A549 (cell line): ENCODE data around the gene TMEM213. TPM values are rescaled to one million over a fixed set of nuclear protein-coding genes. Genes with fewer than 3 reads are reported as not detected.

ENCODE experiments used
- ATAC-seq, 2 experiments: fragments of 200-7000 bp in 1 of 2; fragments of >200 bp in 1 of 2; cut with Nextera tagmentation in 1 of 2; cut with Tn5 transposase in 1 of 2; 3 replicates each; pipeline versions ENCODE4 v1.8.0 to v1.9.1; 2018 to 2020; ENCODE audit warnings: mild to moderate bottlenecking in 1 of 2, moderate library complexity in 1 of 2
- CTCF ChIA-PET: fragments of 300-600 bp; sonication (Branson Sonifier 250); formaldehyde crosslinking; extraction: SDS; loops from one replicate; lab custom pipeline; 2021; ENCODE audit warnings: antibody characterized with exemption, inconsistent platforms; lab: Yijun Ruan, JAX
- POLR2A ChIA-PET: fragments of 350-600 bp; formaldehyde crosslinking; extraction: SDS; loops from one replicate; lab custom pipeline; 2021; ENCODE audit warnings: antibody characterized with exemption, inconsistent platforms; lab: Yijun Ruan, JAX
- DNase-seq, 2 experiments: peaks; one replicate each; pipeline versions ENCODE4 v3.0.0 to v3.0.0-alpha.2; 2011 to 2016; ENCODE audit warnings: low read depth in 1 of 2, low spot score in 1 of 2
- FAIRE-seq: peaks from 2 replicates; lab custom pipeline; 2011; peaks lifted over from hg19 to GRCh38; lab: Jason Lieb, UNC
- H3K27ac ChIP-seq, 2 experiments: fragments of >200 bp; sonication (Bioruptor Twin); formaldehyde crosslinking; 3 replicates each; pipeline ENCODE4 v1.5.1; 2016 to 2017
- H3K4me1 ChIP-seq: fragments of >200 bp; sonication (Bioruptor Twin); formaldehyde crosslinking; 3 replicates; pipeline ENCODE4 v1.6.1; 2016
- H3K4me2 ChIP-seq: fragments of >200 bp; sonication (Bioruptor Twin); formaldehyde crosslinking; 3 replicates; pipeline ENCODE4 v1.6.1; 2016
- H3K4me3 ChIP-seq: fragments of >200 bp; sonication (Bioruptor Twin); formaldehyde crosslinking; 3 replicates; pipeline ENCODE4 v1.5.1; 2016
- H3K9me3 ChIP-seq: fragments of >200 bp; sonication (Bioruptor Twin); formaldehyde crosslinking; 3 replicates; pipeline ENCODE4 v1.6.1; 2016
- BHLHE40 ChIP-seq: IDR thresholded peaks from 2 replicates; pipeline ENCODE4 v1.6.1; 2012; ENCODE audit warnings: low read depth, low read length, inconsistent platforms
- CBX8 ChIP-seq: fragments of 200-600 bp; sonication (generic); IDR thresholded peaks from 2 replicates; pipeline ENCODE4 v1.6.1; 2016
- CEBPB ChIP-seq, 2 experiments: fragments of >200 bp in 1 of 2; sonication (Bioruptor Twin) in 1 of 2; formaldehyde crosslinking in 1 of 2; IDR thresholded peaks; 2 replicates each; pipeline ENCODE4 v1.6.1; 2012 to 2016
- CHD2 ChIP-seq: fragments of 150-350 bp; IDR thresholded peaks from 2 replicates; pipeline ENCODE4 v1.6.1; 2014; ENCODE audit warnings: low read length; ENCODE audit not compliant: partially characterized antibody
- CTCF ChIP-seq: fragments of >200 bp; sonication (Bioruptor Twin); formaldehyde crosslinking; IDR thresholded peaks from 3 replicates; pipeline ENCODE4 v1.5.1; 2016
- ELK1 ChIP-seq: fragments of 150-350 bp; IDR thresholded peaks from 2 replicates; pipeline ENCODE4 v1.6.1; 2014; ENCODE audit warnings: low read depth, mild to moderate bottlenecking, low read length
- ESRRA ChIP-seq: fragments of 150-350 bp; IDR thresholded peaks from 2 replicates; pipeline ENCODE4 v1.6.1; 2014; ENCODE audit warnings: mild to moderate bottlenecking, low read length, borderline replicate concordance
- GATA3 ChIP-seq: IDR thresholded peaks from 2 replicates; pipeline ENCODE4 v1.6.1; 2012; ENCODE audit warnings: borderline replicate concordance
- HDAC2 ChIP-seq: fragments of 200-600 bp; sonication (generic); IDR thresholded peaks from 2 replicates; pipeline ENCODE4 v1.6.1; 2016
- HES2 ChIP-seq: fragments of >200 bp; sonication (Bioruptor Twin); formaldehyde crosslinking; IDR thresholded peaks from 2 replicates; pipeline ENCODE4 v1.6.1; 2016
- HEYL ChIP-seq: fragments of 250-450 bp; sonication (Bioruptor Pico); IDR thresholded peaks from 2 replicates; pipeline ENCODE4 v1.8.0; 2021; ENCODE audit warnings: mild to moderate bottlenecking, moderate library complexity
- MAFK ChIP-seq: fragments of 450-650 bp; IDR thresholded peaks from 2 replicates; pipeline ENCODE4 v1.6.1; 2014; ENCODE audit not compliant: partially characterized antibody
- MAZ ChIP-seq: fragments of 150-350 bp; IDR thresholded peaks from 2 replicates; pipeline ENCODE4 v1.6.1; 2014; ENCODE audit warnings: antibody characterized with exemption, low read depth, low read length, borderline replicate concordance
- NR3C1 ChIP-seq: fragments of >200 bp; sonication (Bioruptor Twin); formaldehyde crosslinking; IDR thresholded peaks from 3 replicates; pipeline ENCODE4 v1.6.1; 2017
- PHF8 ChIP-seq: fragments of 200-600 bp; sonication (generic); IDR thresholded peaks from 2 replicates; pipeline ENCODE4 v1.6.1; 2016; ENCODE audit warnings: low read depth, mild to moderate bottlenecking, antibody characterized with exemption, moderate library complexity, borderline replicate concordance
- POLR2AphosphoS2 ChIP-seq: conservative IDR thresholded peaks from 2 replicates; pipeline ENCODE4 v1.6.1; 2012; ENCODE audit warnings: low read length, improper control_type of control experiment, inconsistent platforms
- RAD21 ChIP-seq, 2 experiments: fragments of >200 bp in 1 of 2; sonication (Bioruptor Twin) in 1 of 2; formaldehyde crosslinking in 1 of 2; IDR thresholded peaks in 1 of 2; conservative IDR thresholded peaks in 1 of 2; 2 replicates in 1 of 2; 3 replicates in 1 of 2; pipeline ENCODE4 v1.6.1; 2012 to 2018; ENCODE audit warnings: inconsistent platforms in 1 of 2
- RARB ChIP-seq: fragments of 250-450 bp; sonication (Bioruptor Pico); IDR thresholded peaks from 2 replicates; pipeline ENCODE4 v1.8.0; 2021; ENCODE audit warnings: mild to moderate bottlenecking, moderate library complexity
- RNF2 ChIP-seq: fragments of 200-600 bp; sonication (generic); IDR thresholded peaks from 2 replicates; pipeline ENCODE4 v1.6.1; 2016; ENCODE audit warnings: low read depth, mild to moderate bottlenecking, antibody characterized with exemption, moderate library complexity, borderline replicate concordance
- TFCP2L1 ChIP-seq: fragments of 250-450 bp; sonication (Bioruptor Pico); IDR thresholded peaks from 2 replicates; pipeline ENCODE4 v1.5.0; 2021; ENCODE audit warnings: mild to moderate bottlenecking
- TP53 ChIP-seq: fragments of 250-450 bp; sonication (Bioruptor Pico); IDR thresholded peaks from 2 replicates; pipeline ENCODE4 v1.5.0; 2021; ENCODE audit warnings: mild to moderate bottlenecking, moderate library complexity
- ZNF302 ChIP-seq: fragments of 250-450 bp; sonication (Bioruptor Pico); IDR thresholded peaks from 2 replicates; pipeline ENCODE4 v1.9.0; 2021; ENCODE audit warnings: inconsistent platforms, mild to moderate bottlenecking, moderate library complexity
- WGBS: methylation state at CpG from one replicate; pipeline ENCODE4 v1.1.6; 2017; ENCODE audit errors: missing lambda C conversion rate; 5-methylcytosine and 5-hydroxymethylcytosine counted together
- polyA plus RNA-seq, 4 experiments: library from polyadenylated mRNA; depleted of rRNA in 3 of 4; stranded (reverse); fragments of >200 nt; fragmentation: RNase III in 1 of 4; extraction: RNeasy Plus Mini Kit Qiagen cat#74134 plus additional on column Dnase treatment in 1 of 4; gene quantifications; 2 replicates in 3 of 4; 3 replicates in 1 of 4; pipeline ENCODE4 v1.2.3, GENCODE V29; 2011 to 2017
- TF ChIP-seq, protein P1 (sequence below): fragments of 250-450 bp; sonication (Bioruptor Pico); IDR thresholded peaks from 2 replicates; pipeline ENCODE4 v1.5.0; 2021; ENCODE audit warnings: mild to moderate bottlenecking, moderate library complexity, borderline replicate concordance
- TF ChIP-seq, protein P2 (sequence below): fragments of >200 bp; sonication (Bioruptor Twin); formaldehyde crosslinking; IDR thresholded peaks from 3 replicates; pipeline ENCODE4 v1.6.1; 2016

Gene TMEM213
- polyA plus RNA-seq, 2 of the 4 experiments (the other 2 are of a cell fraction): not detected

- no peak for TF ChIP-seq ELK1
- TF ChIP-seq, all 56 proteins: peak for 0
These were observed 29.6 kb upstream of the TMEM213 start (continued) for GRCh38 chr7:138768241-138768640.

GRCh38 chr7:138770904-138771303 lies 26.9 kb upstream of the TMEM213 start:
- 52% methylated on average over 8 of the region's 8 CpGs for WGBS

DNA sequence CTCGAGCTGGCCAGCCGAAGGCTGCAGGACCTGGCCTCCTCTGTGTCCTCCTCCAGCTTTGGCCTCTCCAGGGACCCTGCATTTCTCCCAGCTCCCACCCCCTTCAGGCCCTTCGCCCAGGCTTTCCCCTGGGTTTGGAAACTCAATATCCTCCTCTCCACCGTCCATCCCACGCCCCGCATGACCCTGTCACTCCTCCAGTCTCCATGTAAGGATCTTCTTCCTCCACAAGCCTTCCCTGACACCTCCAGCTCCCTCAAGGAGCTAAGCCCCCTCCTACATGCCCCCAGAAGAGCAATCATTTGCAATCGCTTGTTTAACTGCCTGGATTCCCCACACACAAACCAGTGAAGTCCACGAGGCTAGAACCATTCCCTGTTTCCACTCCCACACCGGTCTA lies 24.6 kb upstream of the TMEM213 start:
- H3K9me3 ChIP-seq: no peaks in the 10 kb centered on the region
- H3K4me2 ChIP-seq: no peak overlapping the region
- no peak for DNase-seq
- ATAC-seq: no peak
- no peak overlapping the region for H3K4me3 ChIP-seq
- WGBS: 65% methylated on average over 9 of the region's 9 CpGs
- CTCF ChIA-PET: interaction anchor here (0.9 to 1.3 kb wide), 2 partner anchors 12 to 34 kb away, joined by 3 read pairs; no protein-coding TSS in a partner anchor
- POLR2A ChIA-PET: no interaction called here
- H3K27ac ChIP-seq: no peak overlapping the region
- no peak for FAIRE-seq
- H3K4me1 ChIP-seq: no peaks in the 10 kb centered on the region
- TF ChIP-seq HES2 (no peak), CEBPB (IDR thresholded peaks at IDR 0.05) (no peak), TFCP2L1 (CRISPR knock-in tag) (no peak), HDAC2 (no peak), MAZ (no peak), POLR2AphosphoS2 (no peak), GATA3 (no peak), CHD2 (no peak)
- TF ChIP-seq, protein P1, sequence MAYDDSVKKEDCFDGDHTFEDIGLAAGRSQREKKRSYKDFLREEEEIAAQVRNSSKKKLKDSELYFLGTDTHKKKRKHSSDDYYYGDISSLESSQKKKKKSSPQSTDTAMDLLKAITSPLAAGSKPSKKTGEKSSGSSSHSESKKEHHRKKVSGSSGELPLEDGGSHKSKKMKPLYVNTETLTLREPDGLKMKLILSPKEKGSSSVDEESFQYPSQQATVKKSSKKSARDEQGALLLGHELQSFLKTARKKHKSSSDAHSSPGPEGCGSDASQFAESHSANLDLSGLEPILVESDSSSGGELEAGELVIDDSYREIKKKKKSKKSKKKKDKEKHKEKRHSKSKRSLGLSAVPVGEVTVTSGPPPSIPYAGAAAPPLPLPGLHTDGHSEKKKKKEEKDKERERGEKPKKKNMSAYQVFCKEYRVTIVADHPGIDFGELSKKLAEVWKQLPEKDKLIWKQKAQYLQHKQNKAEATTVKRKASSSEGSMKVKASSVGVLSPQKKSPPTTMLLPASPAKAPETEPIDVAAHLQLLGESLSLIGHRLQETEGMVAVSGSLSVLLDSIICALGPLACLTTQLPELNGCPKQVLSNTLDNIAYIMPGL (CRISPR knock-in tag): no peak
- TF ChIP-seq, protein P2, sequence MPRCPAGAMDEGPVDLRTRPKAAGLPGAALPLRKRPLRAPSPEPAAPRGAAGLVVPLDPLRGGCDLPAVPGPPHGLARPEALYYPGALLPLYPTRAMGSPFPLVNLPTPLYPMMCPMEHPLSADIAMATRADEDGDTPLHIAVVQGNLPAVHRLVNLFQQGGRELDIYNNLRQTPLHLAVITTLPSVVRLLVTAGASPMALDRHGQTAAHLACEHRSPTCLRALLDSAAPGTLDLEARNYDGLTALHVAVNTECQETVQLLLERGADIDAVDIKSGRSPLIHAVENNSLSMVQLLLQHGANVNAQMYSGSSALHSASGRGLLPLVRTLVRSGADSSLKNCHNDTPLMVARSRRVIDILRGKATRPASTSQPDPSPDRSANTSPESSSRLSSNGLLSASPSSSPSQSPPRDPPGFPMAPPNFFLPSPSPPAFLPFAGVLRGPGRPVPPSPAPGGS: no peak

More at GRCh38 chr7:138770904-138771303, 26.9 kb upstream of the TMEM213 start:
- TF ChIP-seq PHF8: no peak
- TF ChIP-seq RAD21 (conservative IDR thresholded peaks at IDR 0.05 in 1 of 2, IDR thresholded peaks at IDR 0.05 in 1 of 2): no peak
- no peak for TF ChIP-seq TP53 (CRISPR knock-in tag)
- no peak for TF ChIP-seq CTCF
- no peak for TF ChIP-seq BHLHE40
- no peak for TF ChIP-seq RNF2
- TF ChIP-seq, protein P2: no peak
- TF ChIP-seq ZNF302: no peak
- no peak for TF ChIP-seq CBX8
- TF ChIP-seq HES2: no peak
- TF ChIP-seq MAFK: no peak
- TF ChIP-seq RARB (CRISPR knock-in tag): no peak
- no peak for TF ChIP-seq NR3C1
- TF ChIP-seq, protein P1 (CRISPR knock-in tag): no peak
- no peak for TF ChIP-seq ESRRA
- TF ChIP-seq GATA3: no peak
- no peak for TF ChIP-seq HEYL
- no peaks in the 10 kb centered on the region for H3K9me3 ChIP-seq
- ChIA-PET CTCF (interaction anchor here (0.9 kb wide), 1 partner anchor 116 kb away, joined by 4 read pairs; no protein-coding TSS in a partner anchor), POLR2A (no interaction called here)
- H3K4me2 ChIP-seq: no peak overlapping the region
- H3K4me1 ChIP-seq: no peaks in the 10 kb centered on the region
- H3K4me3 ChIP-seq: no peak overlapping the region
- DNase-seq (no peak), ATAC-seq (no peak), FAIRE-seq (no peak)
- H3K27ac ChIP-seq: no peak overlapping the region
